Measurements from ENCODE around the gene HTR2A. TPM values are rescaled to one million over a fixed set of nuclear protein-coding genes. Genes with fewer than 3 reads are reported as not detected.

HTR2A gene
- total RNA-seq, 1 experiment from 2014 or later = not detected

DNA sequence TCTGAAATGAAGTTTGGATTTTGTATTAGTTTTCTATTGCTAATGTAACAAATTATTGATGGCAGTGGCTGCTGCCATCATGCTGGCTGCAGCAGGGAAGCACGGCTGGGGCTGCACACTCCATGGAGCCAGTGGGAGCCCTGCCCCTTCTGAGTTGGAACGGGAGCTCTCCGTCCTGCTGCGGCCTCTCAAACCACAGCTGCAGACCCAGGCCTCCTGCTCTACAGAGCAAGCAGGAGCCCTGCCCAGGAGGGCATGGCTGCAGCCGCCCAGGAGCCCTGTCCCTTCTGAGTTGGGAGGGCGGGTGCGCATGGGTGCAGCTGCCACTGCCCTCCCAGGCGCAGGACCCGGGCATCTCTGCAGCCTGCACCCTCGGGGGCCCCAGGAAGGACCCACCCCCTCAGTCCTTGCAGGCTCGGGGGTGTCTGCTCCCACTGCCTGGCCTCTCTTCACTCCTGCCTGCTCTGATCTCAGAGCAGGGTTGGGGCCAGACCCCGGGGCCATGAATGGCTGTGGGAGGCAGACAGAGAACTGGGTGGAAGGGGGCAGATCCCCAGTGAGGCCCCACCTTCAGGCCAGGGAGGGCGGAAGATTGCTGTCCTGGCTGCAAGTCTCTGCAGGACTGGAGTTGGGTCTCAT lies 78.9 kb downstream of the HTR2A start (continued):
- TF ChIP-seq, protein P1, sequence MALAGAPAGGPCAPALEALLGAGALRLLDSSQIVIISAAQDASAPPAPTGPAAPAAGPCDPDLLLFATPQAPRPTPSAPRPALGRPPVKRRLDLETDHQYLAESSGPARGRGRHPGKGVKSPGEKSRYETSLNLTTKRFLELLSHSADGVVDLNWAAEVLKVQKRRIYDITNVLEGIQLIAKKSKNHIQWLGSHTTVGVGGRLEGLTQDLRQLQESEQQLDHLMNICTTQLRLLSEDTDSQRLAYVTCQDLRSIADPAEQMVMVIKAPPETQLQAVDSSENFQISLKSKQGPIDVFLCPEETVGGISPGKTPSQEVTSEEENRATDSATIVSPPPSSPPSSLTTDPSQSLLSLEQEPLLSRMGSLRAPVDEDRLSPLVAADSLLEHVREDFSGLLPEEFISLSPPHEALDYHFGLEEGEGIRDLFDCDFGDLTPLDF (CRISPR knock-in tag; IDR thresholded peaks at IDR 0.05) = no peak

DNA sequence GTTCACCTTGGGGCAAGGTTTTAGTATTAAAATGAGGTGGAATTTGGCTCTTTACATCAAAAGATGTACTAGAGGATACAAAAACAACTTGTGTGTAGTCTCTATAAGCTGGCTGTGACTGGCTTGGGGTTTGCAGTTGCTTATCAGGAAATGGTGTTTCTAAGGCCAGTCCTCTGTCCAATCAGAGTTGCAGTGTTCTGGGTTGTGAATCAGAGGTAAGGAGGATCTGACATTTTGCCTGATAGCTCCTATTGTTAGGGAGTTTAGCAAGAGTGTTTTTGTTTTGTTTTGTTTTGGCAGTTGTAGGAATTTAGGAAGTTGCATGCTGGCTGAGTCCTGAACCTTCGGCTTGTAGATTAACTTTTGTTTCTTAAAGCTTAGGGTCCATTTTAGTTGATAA lies 79.8 kb downstream of the HTR2A start:
- TF ChIP-seq, protein P2, sequence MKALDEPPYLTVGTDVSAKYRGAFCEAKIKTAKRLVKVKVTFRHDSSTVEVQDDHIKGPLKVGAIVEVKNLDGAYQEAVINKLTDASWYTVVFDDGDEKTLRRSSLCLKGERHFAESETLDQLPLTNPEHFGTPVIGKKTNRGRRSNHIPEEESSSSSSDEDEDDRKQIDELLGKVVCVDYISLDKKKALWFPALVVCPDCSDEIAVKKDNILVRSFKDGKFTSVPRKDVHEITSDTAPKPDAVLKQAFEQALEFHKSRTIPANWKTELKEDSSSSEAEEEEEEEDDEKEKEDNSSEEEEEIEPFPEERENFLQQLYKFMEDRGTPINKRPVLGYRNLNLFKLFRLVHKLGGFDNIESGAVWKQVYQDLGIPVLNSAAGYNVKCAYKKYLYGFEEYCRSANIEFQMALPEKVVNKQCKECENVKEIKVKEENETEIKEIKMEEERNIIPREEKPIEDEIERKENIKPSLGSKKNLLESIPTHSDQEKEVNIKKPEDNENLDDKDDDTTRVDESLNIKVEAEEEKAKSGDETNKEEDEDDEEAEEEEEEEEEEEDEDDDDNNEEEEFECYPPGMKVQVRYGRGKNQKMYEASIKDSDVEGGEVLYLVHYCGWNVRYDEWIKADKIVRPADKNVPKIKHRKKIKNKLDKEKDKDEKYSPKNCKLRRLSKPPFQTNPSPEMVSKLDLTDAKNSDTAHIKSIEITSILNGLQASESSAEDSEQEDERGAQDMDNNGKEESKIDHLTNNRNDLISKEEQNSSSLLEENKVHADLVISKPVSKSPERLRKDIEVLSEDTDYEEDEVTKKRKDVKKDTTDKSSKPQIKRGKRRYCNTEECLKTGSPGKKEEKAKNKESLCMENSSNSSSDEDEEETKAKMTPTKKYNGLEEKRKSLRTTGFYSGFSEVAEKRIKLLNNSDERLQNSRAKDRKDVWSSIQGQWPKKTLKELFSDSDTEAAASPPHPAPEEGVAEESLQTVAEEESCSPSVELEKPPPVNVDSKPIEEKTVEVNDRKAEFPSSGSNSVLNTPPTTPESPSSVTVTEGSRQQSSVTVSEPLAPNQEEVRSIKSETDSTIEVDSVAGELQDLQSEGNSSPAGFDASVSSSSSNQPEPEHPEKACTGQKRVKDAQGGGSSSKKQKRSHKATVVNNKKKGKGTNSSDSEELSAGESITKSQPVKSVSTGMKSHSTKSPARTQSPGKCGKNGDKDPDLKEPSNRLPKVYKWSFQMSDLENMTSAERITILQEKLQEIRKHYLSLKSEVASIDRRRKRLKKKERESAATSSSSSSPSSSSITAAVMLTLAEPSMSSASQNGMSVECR (CRISPR knock-in tag; IDR thresholded peaks at IDR 0.05; ENCODE audit: borderline replicate concordance) = no peak
- TF ChIP-seq GTF2I (CRISPR knock-in tag; conservative IDR thresholded peaks at IDR 0.05) (no peak), CBFB (CRISPR knock-in tag; IDR thresholded peaks at IDR 0.05; ENCODE audit: low read depth) (no peak), KAT7 (CRISPR knock-in tag; IDR thresholded peaks at IDR 0.05; ENCODE audit: borderline replicate concordance) (no peak), OVOL2 (CRISPR knock-in tag; IDR thresholded peaks at IDR 0.05; ENCODE audit: borderline replicate concordance) (no peak), PRRX2 (CRISPR knock-in tag; IDR thresholded peaks at IDR 0.05) (no peak), NFYB (CRISPR knock-in tag; conservative IDR thresholded peaks at IDR 0.05; ENCODE audit: low read depth) (no peak), NFATC4 (CRISPR knock-in tag; IDR thresholded peaks at IDR 0.05) (no peak)
- TF ChIP-seq, protein P3, sequence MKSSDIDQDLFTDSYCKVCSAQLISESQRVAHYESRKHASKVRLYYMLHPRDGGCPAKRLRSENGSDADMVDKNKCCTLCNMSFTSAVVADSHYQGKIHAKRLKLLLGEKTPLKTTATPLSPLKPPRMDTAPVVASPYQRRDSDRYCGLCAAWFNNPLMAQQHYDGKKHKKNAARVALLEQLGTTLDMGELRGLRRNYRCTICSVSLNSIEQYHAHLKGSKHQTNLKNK (CRISPR knock-in tag; IDR thresholded peaks at IDR 0.05) = no peak
- Mint-ChIP-seq H3K4me3 (no peak overlapping the region), H3K36me3 (peaks cover 8% of the 10 kb centered on the region), H3K27me3 (ENCODE audit: low read depth) (no peaks in the 10 kb centered on the region), H3K9me3 (peaks cover 13% of the 10 kb centered on the region), H3K4me1 (peaks cover 12% of the 10 kb centered on the region), H3K27ac (no peak overlapping the region)
- POLR2A ChIA-PET = no interaction called here
- CTCF ChIA-PET = no interaction called here
- peak; percentile 75 for ATAC-seq
- no peak for DNase-seq (ENCODE audit: low spot score)

DNA sequence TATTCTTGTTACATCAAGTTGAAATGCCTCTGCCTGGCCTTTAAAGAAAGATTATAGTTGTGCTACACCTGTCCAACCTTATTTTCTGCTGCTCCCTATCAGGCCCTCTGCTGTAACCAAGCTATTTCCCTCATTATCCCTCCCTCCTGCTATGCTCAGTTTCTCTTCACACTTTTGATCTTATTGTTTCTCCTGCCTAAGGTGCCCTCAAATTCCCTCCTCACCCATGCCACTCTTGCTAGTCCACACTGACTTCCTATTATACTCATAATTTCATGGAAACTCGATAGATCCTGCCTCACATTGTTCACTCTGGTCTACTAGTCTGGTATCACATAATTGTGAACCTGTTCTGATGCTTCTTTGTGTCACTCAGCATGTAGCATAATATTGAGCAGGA lies 80.5 kb downstream of the HTR2A start:
- Mint-ChIP-seq H3K4me3 (no peak overlapping the region), H3K27me3 (ENCODE audit: low read depth) (no peaks in the 10 kb centered on the region), H3K4me1 (peaks cover 12% of the 10 kb centered on the region), H3K27ac (no peak overlapping the region), H3K36me3 (peaks cover 11% of the 10 kb centered on the region), H3K9me3 (peaks cover 21% of the 10 kb centered on the region)
- ChIA-PET POLR2A (no interaction called here), CTCF (interaction anchor here (2.0 kb wide), 1 partner anchor 78 kb away, joined by 4 read pairs; no protein-coding TSS in a partner anchor)
- ATAC-seq = no peak
- DNase-seq (ENCODE audit: low spot score) = no peak
- TF ChIP-seq, protein P4, sequence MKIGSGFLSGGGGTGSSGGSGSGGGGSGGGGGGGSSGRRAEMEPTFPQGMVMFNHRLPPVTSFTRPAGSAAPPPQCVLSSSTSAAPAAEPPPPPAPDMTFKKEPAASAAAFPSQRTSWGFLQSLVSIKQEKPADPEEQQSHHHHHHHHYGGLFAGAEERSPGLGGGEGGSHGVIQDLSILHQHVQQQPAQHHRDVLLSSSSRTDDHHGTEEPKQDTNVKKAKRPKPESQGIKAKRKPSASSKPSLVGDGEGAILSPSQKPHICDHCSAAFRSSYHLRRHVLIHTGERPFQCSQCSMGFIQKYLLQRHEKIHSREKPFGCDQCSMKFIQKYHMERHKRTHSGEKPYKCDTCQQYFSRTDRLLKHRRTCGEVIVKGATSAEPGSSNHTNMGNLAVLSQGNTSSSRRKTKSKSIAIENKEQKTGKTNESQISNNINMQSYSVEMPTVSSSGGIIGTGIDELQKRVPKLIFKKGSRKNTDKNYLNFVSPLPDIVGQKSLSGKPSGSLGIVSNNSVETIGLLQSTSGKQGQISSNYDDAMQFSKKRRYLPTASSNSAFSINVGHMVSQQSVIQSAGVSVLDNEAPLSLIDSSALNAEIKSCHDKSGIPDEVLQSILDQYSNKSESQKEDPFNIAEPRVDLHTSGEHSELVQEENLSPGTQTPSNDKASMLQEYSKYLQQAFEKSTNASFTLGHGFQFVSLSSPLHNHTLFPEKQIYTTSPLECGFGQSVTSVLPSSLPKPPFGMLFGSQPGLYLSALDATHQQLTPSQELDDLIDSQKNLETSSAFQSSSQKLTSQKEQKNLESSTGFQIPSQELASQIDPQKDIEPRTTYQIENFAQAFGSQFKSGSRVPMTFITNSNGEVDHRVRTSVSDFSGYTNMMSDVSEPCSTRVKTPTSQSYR (CRISPR knock-in tag; IDR thresholded peaks at IDR 0.05) = no peak
- TF ChIP-seq JAZF1 (CRISPR knock-in tag; IDR thresholded peaks at IDR 0.05) (no peak), RELA (CRISPR knock-in tag; IDR thresholded peaks at IDR 0.05; ENCODE audit: borderline replicate concordance) (no peak), ETV6 (CRISPR knock-in tag; IDR thresholded peaks at IDR 0.05) (no peak), CREM (CRISPR knock-in tag; IDR thresholded peaks at IDR 0.05) (no peak), ATF1 (CRISPR knock-in tag; IDR thresholded peaks at IDR 0.05) (no peak), ZNF121 (CRISPR knock-in tag; IDR thresholded peaks at IDR 0.05) (no peak), CBFB (CRISPR knock-in tag; IDR thresholded peaks at IDR 0.05; ENCODE audit: low read depth) (no peak)
- TF ChIP-seq, protein P5, sequence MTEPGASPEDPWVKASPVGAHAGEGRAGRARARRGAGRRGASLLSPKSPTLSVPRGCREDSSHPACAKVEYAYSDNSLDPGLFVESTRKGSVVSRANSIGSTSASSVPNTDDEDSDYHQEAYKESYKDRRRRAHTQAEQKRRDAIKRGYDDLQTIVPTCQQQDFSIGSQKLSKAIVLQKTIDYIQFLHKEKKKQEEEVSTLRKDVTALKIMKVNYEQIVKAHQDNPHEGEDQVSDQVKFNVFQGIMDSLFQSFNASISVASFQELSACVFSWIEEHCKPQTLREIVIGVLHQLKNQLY (CRISPR knock-in tag; IDR thresholded peaks at IDR 0.05) = no peak
- TF ChIP-seq, protein P6, sequence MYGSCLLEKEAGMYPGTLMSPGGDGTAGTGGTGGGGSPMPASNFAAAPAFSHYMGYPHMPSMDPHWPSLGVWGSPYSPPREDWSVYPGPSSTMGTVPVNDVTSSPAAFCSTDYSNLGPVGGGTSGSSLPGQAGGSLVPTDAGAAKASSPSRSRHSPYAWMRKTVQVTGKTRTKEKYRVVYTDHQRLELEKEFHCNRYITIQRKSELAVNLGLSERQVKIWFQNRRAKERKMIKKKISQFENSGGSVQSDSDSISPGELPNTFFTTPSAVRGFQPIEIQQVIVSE (CRISPR knock-in tag; IDR thresholded peaks at IDR 0.05; ENCODE audit: borderline replicate concordance) = no peak
- TF ChIP-seq, protein P7, sequence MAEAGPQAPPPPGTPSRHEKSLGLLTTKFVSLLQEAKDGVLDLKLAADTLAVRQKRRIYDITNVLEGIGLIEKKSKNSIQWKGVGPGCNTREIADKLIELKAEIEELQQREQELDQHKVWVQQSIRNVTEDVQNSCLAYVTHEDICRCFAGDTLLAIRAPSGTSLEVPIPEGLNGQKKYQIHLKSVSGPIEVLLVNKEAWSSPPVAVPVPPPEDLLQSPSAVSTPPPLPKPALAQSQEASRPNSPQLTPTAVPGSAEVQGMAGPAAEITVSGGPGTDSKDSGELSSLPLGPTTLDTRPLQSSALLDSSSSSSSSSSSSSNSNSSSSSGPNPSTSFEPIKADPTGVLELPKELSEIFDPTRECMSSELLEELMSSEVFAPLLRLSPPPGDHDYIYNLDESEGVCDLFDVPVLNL (CRISPR knock-in tag; IDR thresholded peaks at IDR 0.05; ENCODE audit: borderline replicate concordance, low read depth) = no peak

All from WTC11 (cell line).